NCI-H2196 treated with DMSO at 0.1 percent for 48 hours (cell line): ENCODE data around the gene ANKFN1.

ENCODE experiments used
- DNase-seq: peaks from one replicate; lab custom pipeline; 2025; ENCODE audit not compliant: unreplicated experiment; lab: John Stamatoyannopoulos, UW

Gene ANKFN1

GRCh38 chr17:56142781-56143180, 10.5 kb upstream of the ANKFN1 start:
- no peak for DNase-seq

- DNase-seq, result no peak
Measured at GRCh38 chr17:56144223-56144622, 9.1 kb upstream of the ANKFN1 start.

- no peak for DNase-seq
Measured at GRCh38 chr17:56146534-56146933, 6.7 kb upstream of the ANKFN1 start.

GRCh38 chr17:56148333-56148732, 4.9 kb upstream of the ANKFN1 start:
- DNase-seq, result no peak

- DNase-seq, result no peak
Measured at GRCh38 chr17:56149266-56150036, 3.8 kb upstream of the ANKFN1 start.

- DNase-seq, result no peak
Measured at GRCh38 chr17:56150649-56151048, 2.6 kb upstream of the ANKFN1 start.

- DNase-seq, result no peak
Measured at GRCh38 chr17:56157845-56158244, 4.6 kb downstream of the ANKFN1 start.

- no peak for DNase-seq
Measured at GRCh38 chr17:56158344-56158743, 5.1 kb downstream of the ANKFN1 start.

- DNase-seq, result no peak
Measured at GRCh38 chr17:56158915-56159825, 5.9 kb downstream of the ANKFN1 start.

- DNase-seq, result no peak
Measured at GRCh38 chr17:56159826-56160380, 6.6 kb downstream of the ANKFN1 start.

- no peak for DNase-seq
Measured at GRCh38 chr17:56160422-56160821, 7.1 kb downstream of the ANKFN1 start.

- DNase-seq, result no peak
Measured at GRCh38 chr17:56165072-56165641, 11.9 kb downstream of the ANKFN1 start.

GRCh38 chr17:56167491-56167890, 14.2 kb downstream of the ANKFN1 start:
- no peak for DNase-seq

GRCh38 chr17:56169621-56170020, 16.3 kb downstream of the ANKFN1 start:
- no peak for DNase-seq

- DNase-seq, result no peak
Measured at GRCh38 chr17:56171186-56171959, 18.1 kb downstream of the ANKFN1 start.

GRCh38 chr17:56172517-56172982, 19.3 kb downstream of the ANKFN1 start:
- peak; percentile 3 for DNase-seq

- DNase-seq, result no peak
Measured at GRCh38 chr17:56173026-56173425, 19.8 kb downstream of the ANKFN1 start.

- DNase-seq, result no peak
Measured at GRCh38 chr17:56173958-56174835, 20.9 kb downstream of the ANKFN1 start.

- no peak for DNase-seq
Measured at GRCh38 chr17:56175299-56175955, 22.2 kb downstream of the ANKFN1 start.
